ENCODE measurements around the gene SNAPC4.

DNA sequence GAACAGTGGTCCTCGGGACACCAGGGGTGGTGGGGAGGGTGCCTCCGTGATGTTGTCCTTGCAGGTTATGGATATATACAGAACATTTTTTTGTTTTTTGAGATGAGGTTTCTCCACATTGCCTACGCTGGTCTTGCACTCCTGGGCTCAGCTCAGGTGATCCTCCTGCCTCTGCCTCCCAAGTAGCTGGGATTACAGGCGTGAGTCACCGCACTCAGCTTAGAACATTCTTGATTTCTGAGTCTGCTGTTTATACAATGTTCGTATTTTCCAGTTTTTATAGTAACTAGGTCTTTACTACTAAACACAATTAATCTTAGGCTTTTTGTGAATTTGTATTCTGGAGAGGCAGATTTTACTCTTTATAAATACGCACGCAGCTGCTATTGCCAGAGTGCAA, 16.5 kb upstream of the SNAPC4 start:
- TF ChIP-seq POLR2A (IDR thresholded peaks at IDR 0.05) (no peak), CTCF (IDR thresholded peaks at IDR 0.05) (no peak)
